OCI-LY7 (cell line): ENCODE results near the gene LRRC2. TPM values are rescaled to one million over a fixed set of nuclear protein-coding genes. Genes with fewer than 3 reads are reported as not detected.

ENCODE experiments used
- BruUV-seq: library from RNA; stranded (reverse); fragments of 400-500 nt; replicated peaks from 2 replicates; lab custom pipeline; 2021; lab: Mats Ljungman, UMichigan
- CTCF ChIA-PET: fragments of 300-600 bp; sonication (Branson Sonifier 250); formaldehyde crosslinking; loops from one replicate; lab custom pipeline; 2022; ENCODE audit warnings: antibody characterized with exemption; ENCODE audit not compliant: unreplicated experiment; lab: Charles Lee
- POLR2A ChIA-PET: fragments of 300-600 bp; sonication (Branson Sonifier 250); formaldehyde crosslinking; loops from one replicate; lab custom pipeline; 2022; ENCODE audit warnings: antibody characterized with exemption; lab: Charles Lee
- DNase-seq: peaks from one replicate; pipeline ENCODE4 v3.0.0-alpha.2; 2015; ENCODE audit warnings: low spot score
- H2AFZ ChIP-seq: fragments of 200-600 bp; sonication (generic), shearing (Covaris generic); 2 replicates; pipeline ENCODE4 v1.6.1; 2014; ENCODE audit warnings: mild to moderate bottlenecking, antibody characterized with exemption, low read length, moderate library complexity
- H3K27ac ChIP-seq: fragments of 200-600 bp; sonication (generic); 2 replicates; pipeline ENCODE4 v1.5.1; 2014; ENCODE audit warnings: mixed run types, low read depth, mild to moderate bottlenecking, moderate library complexity, low read length, inconsistent platforms; ENCODE audit not compliant: poor library complexity, severe bottlenecking
- H3K36me3 ChIP-seq: fragments of 200-600 bp; sonication (generic); 2 replicates; pipeline ENCODE4 v1.6.1; 2014; ENCODE audit warnings: mild to moderate bottlenecking, antibody characterized with exemption, low read length, moderate library complexity, mixed read lengths; ENCODE audit not compliant: insufficient read depth
- H3K4me1 ChIP-seq: fragments of 200-600 bp; sonication (generic); 2 replicates; pipeline ENCODE4 v1.5.1; 2014; ENCODE audit warnings: mild to moderate bottlenecking, low read length; ENCODE audit not compliant: insufficient read depth, poor library complexity, severe bottlenecking
- H3K4me2 ChIP-seq: fragments of 200-600 bp; sonication (generic); 2 replicates; pipeline ENCODE4 v1.6.1; 2014; ENCODE audit warnings: mild to moderate bottlenecking, low read length
- H3K4me3 ChIP-seq: fragments of 200-600 bp; sonication (generic); 2 replicates; pipeline ENCODE4 v1.5.1; 2014; ENCODE audit warnings: mild to moderate bottlenecking, low read depth, low read length; ENCODE audit not compliant: poor library complexity, severe bottlenecking
- H3K79me2 ChIP-seq: fragments of 200-600 bp; sonication (generic); 2 replicates; pipeline ENCODE4 v1.6.1; 2016; ENCODE audit warnings: low read depth, mild to moderate bottlenecking, low read length, moderate library complexity, mixed read lengths; ENCODE audit not compliant: insufficient read depth
- H3K9me2 ChIP-seq: fragments of 200-600 bp; sonication (generic); 2 replicates; pipeline ENCODE4 v1.6.1; 2016; ENCODE audit warnings: mild to moderate bottlenecking, low read length, mixed read lengths; ENCODE audit not compliant: insufficient read depth
- H3K9me3 ChIP-seq: fragments of 200-600 bp; sonication (generic); 2 replicates; pipeline ENCODE4 v1.6.1; 2014; ENCODE audit warnings: mild to moderate bottlenecking, mixed run types, low read length, mixed read lengths
- H4K20me1 ChIP-seq: fragments of 200-600 bp; sonication (generic); 2 replicates; pipeline ENCODE4 v1.6.1; 2014; ENCODE audit warnings: mild to moderate bottlenecking, antibody characterized with exemption, low read length, moderate library complexity, mixed read lengths; ENCODE audit not compliant: insufficient read depth
- EZH2phosphoT487 ChIP-seq: fragments of 200-600 bp; sonication (generic); IDR thresholded peaks from 2 replicates; pipeline ENCODE4 v1.6.1; 2018; ENCODE audit warnings: low read depth, borderline replicate concordance, mild to moderate bottlenecking, mixed run types, antibody characterized with exemption, low read length, moderate library complexity, mixed read lengths
- intact Hi-C: fragments of 100-400 bp; cut with micrococcal nuclease; formaldehyde crosslinking; loops from one replicate; pipeline ENCODE4 v1.10.0; 2022; ENCODE audit not compliant: unreplicated experiment
- total RNA-seq, 2 experiments: library from RNA; depleted of rRNA in 1 of 2; stranded (reverse); fragments of >200 nt in 1 of 2; shearing (Covaris generic) in 1 of 2; gene quantifications; 2 replicates each; pipeline ENCODE4 v1.2.3, GENCODE V29; 2014 to 2022
- TF ChIP-seq, protein P1 (sequence below): fragments of 200-600 bp; sonication (generic); conservative IDR thresholded peaks from 2 replicates; pipeline ENCODE4 v1.5.1; 2014; ENCODE audit warnings: mild to moderate bottlenecking, antibody characterized with exemption, low read length, moderate library complexity, mixed read lengths

The LRRC2 gene
- total RNA-seq, 2 experiments from 2014 or later: 1.9 to 2.0 TPM

DNA sequence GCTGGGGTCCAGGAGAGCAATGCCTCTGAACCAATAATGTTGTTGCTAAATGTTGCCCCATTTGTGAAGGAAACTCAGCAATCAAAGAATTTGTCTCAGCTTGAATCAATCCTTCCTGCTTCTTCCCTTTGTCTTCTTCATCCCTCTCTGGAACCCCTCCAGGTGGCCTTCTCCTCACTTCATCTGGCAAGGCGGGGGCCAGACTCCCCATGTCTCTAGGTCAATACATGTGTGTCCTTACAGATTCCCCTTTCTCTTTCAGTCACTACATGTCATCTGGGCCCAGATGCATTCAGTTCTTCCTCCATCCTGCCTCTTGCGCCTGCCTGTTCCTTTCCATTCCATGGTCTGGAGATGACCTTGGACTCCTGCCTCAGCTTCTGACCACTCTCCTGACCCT is 93.4 kb downstream of the LRRC2 start:
- H2AFZ ChIP-seq: no peak overlapping the region
- no peak for DNase-seq
- H3K27ac ChIP-seq: no peak overlapping the region
- H3K79me2 ChIP-seq: no peaks in the 10 kb centered on the region
- CTCF ChIA-PET: interaction anchor here (0.6 kb wide), 1 partner anchor 237 kb away, joined by 10 read pairs; no protein-coding TSS in a partner anchor
- no peaks in the 10 kb centered on the region for H3K36me3 ChIP-seq
- H3K4me2 ChIP-seq: no peak overlapping the region
- intact Hi-C loops: no loop called here
- no peaks in the 10 kb centered on the region for H3K9me3 ChIP-seq
- no peaks in the 10 kb centered on the region for H3K4me1 ChIP-seq
- TF ChIP-seq, protein P1, sequence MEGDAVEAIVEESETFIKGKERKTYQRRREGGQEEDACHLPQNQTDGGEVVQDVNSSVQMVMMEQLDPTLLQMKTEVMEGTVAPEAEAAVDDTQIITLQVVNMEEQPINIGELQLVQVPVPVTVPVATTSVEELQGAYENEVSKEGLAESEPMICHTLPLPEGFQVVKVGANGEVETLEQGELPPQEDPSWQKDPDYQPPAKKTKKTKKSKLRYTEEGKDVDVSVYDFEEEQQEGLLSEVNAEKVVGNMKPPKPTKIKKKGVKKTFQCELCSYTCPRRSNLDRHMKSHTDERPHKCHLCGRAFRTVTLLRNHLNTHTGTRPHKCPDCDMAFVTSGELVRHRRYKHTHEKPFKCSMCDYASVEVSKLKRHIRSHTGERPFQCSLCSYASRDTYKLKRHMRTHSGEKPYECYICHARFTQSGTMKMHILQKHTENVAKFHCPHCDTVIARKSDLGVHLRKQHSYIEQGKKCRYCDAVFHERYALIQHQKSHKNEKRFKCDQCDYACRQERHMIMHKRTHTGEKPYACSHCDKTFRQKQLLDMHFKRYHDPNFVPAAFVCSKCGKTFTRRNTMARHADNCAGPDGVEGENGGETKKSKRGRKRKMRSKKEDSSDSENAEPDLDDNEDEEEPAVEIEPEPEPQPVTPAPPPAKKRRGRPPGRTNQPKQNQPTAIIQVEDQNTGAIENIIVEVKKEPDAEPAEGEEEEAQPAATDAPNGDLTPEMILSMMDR: no peak
- no peak for TF ChIP-seq EZH2phosphoT487
- no peak overlapping the region for H3K4me3 ChIP-seq
- POLR2A ChIA-PET: interaction anchor here (0.6 kb wide), 2 partner anchors 38 to 159 kb away, joined by 3 read pairs; no protein-coding TSS in a partner anchor
- BruUV-seq: no TSS peak
- no peaks in the 10 kb centered on the region for H3K9me2 ChIP-seq
- no peaks in the 10 kb centered on the region for H4K20me1 ChIP-seq

- H3K36me3 ChIP-seq: no peaks in the 10 kb centered on the region
- H3K27ac ChIP-seq: no peak overlapping the region
- no peaks in the 10 kb centered on the region for H3K9me2 ChIP-seq
- intact Hi-C loops: no loop called here
- POLR2A ChIA-PET: no interaction called here
- no peaks in the 10 kb centered on the region for H3K9me3 ChIP-seq
- no peaks in the 10 kb centered on the region for H3K4me1 ChIP-seq
- CTCF ChIA-PET: no interaction called here
- H3K4me2 ChIP-seq: no peak overlapping the region
- H2AFZ ChIP-seq: no peak overlapping the region
- TF ChIP-seq, protein P1: no peak
- no peak for TF ChIP-seq EZH2phosphoT487
- no peak for DNase-seq
- no peaks in the 10 kb centered on the region for H3K79me2 ChIP-seq
- BruUV-seq: no TSS peak
- H3K4me3 ChIP-seq: no peak overlapping the region
- H4K20me1 ChIP-seq: no peaks in the 10 kb centered on the region
Observed at GRCh38 chr3:46471371-46471914, 94.7 kb downstream of the LRRC2 start.

- H3K4me2 ChIP-seq: no peak overlapping the region
- H3K9me2 ChIP-seq: no peaks in the 10 kb centered on the region
- TF ChIP-seq, protein P1: no peak
- no peak for TF ChIP-seq EZH2phosphoT487
- no peak overlapping the region for H3K27ac ChIP-seq
- H3K36me3 ChIP-seq: no peaks in the 10 kb centered on the region
- H2AFZ ChIP-seq: no peak overlapping the region
- BruUV-seq: no TSS peak
- POLR2A ChIA-PET: no interaction called here
- CTCF ChIA-PET: interaction anchor here (0.6 kb wide), 1 partner anchor 1090 kb away, joined by 5 read pairs; no protein-coding TSS in a partner anchor
- H3K9me3 ChIP-seq: no peaks in the 10 kb centered on the region
- intact Hi-C loops: no loop called here
- H4K20me1 ChIP-seq: no peaks in the 10 kb centered on the region
- DNase-seq: no peak
- H3K4me1 ChIP-seq: no peaks in the 10 kb centered on the region
- no peaks in the 10 kb centered on the region for H3K79me2 ChIP-seq
- no peak overlapping the region for H3K4me3 ChIP-seq
Observed at GRCh38 chr3:46470831-46471230, 95.3 kb downstream of the LRRC2 start.
